B cell (primary cell): ENCODE data around the gene SLC16A7. TPM values are rescaled to one million over a fixed set of nuclear protein-coding genes. Genes with fewer than 3 reads are reported as not detected.

Experiments used
- ATAC-seq: fragments of 200-7000 bp; cut with Tn5 transposase; one replicate; pipeline ENCODE4 v1.10.0; 2021; ENCODE audit warnings: low read depth, mild to moderate bottlenecking, moderate number of reproducible peaks, moderate library complexity
- CTCF ChIA-PET: fragments of 350-600 bp; sonication (Branson Sonifier 250); formaldehyde crosslinking; loops from one replicate; lab custom pipeline; 2021; ENCODE audit warnings: antibody characterized with exemption, inconsistent platforms; lab: Charles Lee
- POLR2A ChIA-PET: fragments of 350-600 bp; sonication (Branson Sonifier 250); formaldehyde crosslinking; loops from one replicate; lab custom pipeline; 2021; ENCODE audit warnings: antibody characterized with exemption; lab: Charles Lee
- DNase-seq: peaks from one replicate; pipeline ENCODE4 v3.0.0; 2013
- H2AFZ ChIP-seq: 2 replicates; pipeline ENCODE4 v1.6.1; 2012; ENCODE audit warnings: mild to moderate bottlenecking, low read depth, low read length; ENCODE audit not compliant: insufficient read depth, poor library complexity, severe bottlenecking
- H3K27ac ChIP-seq, 2 donors: 1 replicate in 1 of 2; 2 replicates in 1 of 2; pipeline ENCODE4 v1.5.1; 2012 to 2013; ENCODE audit warnings: low read length in 2 of 2, mild to moderate bottlenecking in 2 of 2, moderate library complexity in 1 of 2
- H3K27me3 ChIP-seq, 4 experiments: fragments of 200-600 bp in 1 of 4; sonication (generic) in 1 of 4; replicated peaks in 1 of 4; 1 replicate in 2 of 4; 2 replicates in 2 of 4; pipeline versions ENCODE4 v1.6.1 to v1.7.0; 2013 to 2016; ENCODE audit warnings: low read length in 3 of 4, mild to moderate bottlenecking in 2 of 4, mixed read lengths in 1 of 4, moderate library complexity in 1 of 4; ENCODE audit not compliant: insufficient read depth in 4 of 4, control insufficient read depth in 3 of 4; ENCODE audit errors: control extremely low read depth in 1 of 4
- H3K36me3 ChIP-seq, 2 experiments: replicated peaks in 1 of 2; 1 replicate in 1 of 2; 2 replicates in 1 of 2; pipeline versions ENCODE4 v1.6.1 to v1.7.1; 2013; ENCODE audit warnings: low read length in 1 of 2; ENCODE audit not compliant: insufficient read depth in 2 of 2, control insufficient read depth in 1 of 2; ENCODE audit errors: control extremely low read depth in 1 of 2, extremely low read depth in 1 of 2
- H3K4me1 ChIP-seq, 2 donors: fragments of 200-600 bp in 1 of 2; sonication (generic) in 1 of 2; 1 replicate in 1 of 2; 2 replicates in 1 of 2; pipeline versions ENCODE4 v1.5.1 to v1.6.1; 2013 to 2017; ENCODE audit warnings: low read length in 2 of 2; ENCODE audit not compliant: control insufficient read depth in 2 of 2, insufficient read depth in 2 of 2
- H3K4me2 ChIP-seq: replicated peaks from 2 replicates; pipeline ENCODE3; 2012; ENCODE audit warnings: mild to moderate bottlenecking, low read depth, low read length; ENCODE audit not compliant: poor library complexity, severe bottlenecking
- H3K4me3 ChIP-seq, 5 experiments: fragments of 200-600 bp in 1 of 5; sonication (generic) in 1 of 5; 1 replicate in 3 of 5; 2 replicates in 2 of 5; pipeline versions ENCODE4 v1.5.1 to v1.7.0; 2011 to 2016; ENCODE audit warnings: low read length in 4 of 5, mild to moderate bottlenecking in 4 of 5, low read depth in 2 of 5, control low read depth in 1 of 5, moderate library complexity in 1 of 5; ENCODE audit not compliant: insufficient read depth in 1 of 5; ENCODE audit errors: control extremely low read depth in 1 of 5, extremely low read depth in 1 of 5
- H3K79me2 ChIP-seq: fragments of 200-600 bp; sonication (generic); one replicate; pipeline ENCODE4 v1.6.0; 2016; ENCODE audit warnings: low read length; ENCODE audit not compliant: control insufficient read depth, insufficient read depth
- H3K9ac ChIP-seq: fragments of 200-600 bp; sonication (generic); 2 replicates; pipeline ENCODE4 v1.6.1; 2017; ENCODE audit warnings: mild to moderate bottlenecking, low read length, moderate library complexity
- H3K9me3 ChIP-seq, 3 donors: one replicate each; pipeline versions ENCODE4 v1.6.1 to v1.7.1; 2013; ENCODE audit warnings: low read length in 2 of 3; ENCODE audit not compliant: control insufficient read depth in 2 of 3, insufficient read depth in 1 of 3; ENCODE audit errors: control extremely low read depth in 1 of 3
- H4K20me1 ChIP-seq: 2 replicates; pipeline ENCODE4 v1.6.0; 2012; ENCODE audit warnings: mild to moderate bottlenecking, low read length; ENCODE audit not compliant: insufficient read depth, control insufficient read depth, poor library complexity, severe bottlenecking
- H3K27ac Mint-ChIP-seq: one replicate; pipeline ENCODE4 v1.8.0; 2021; ENCODE audit warnings: mixed read lengths
- H3K27me3 Mint-ChIP-seq: one replicate; pipeline ENCODE4 v1.8.0; 2021; ENCODE audit warnings: mixed read lengths
- H3K4me1 Mint-ChIP-seq: one replicate; pipeline ENCODE4 v1.8.0; 2021; ENCODE audit warnings: mixed read lengths
- H3K4me3 Mint-ChIP-seq: one replicate; pipeline ENCODE4 v1.8.0; 2021; ENCODE audit warnings: mixed read lengths
- H3K9me3 Mint-ChIP-seq: one replicate; pipeline ENCODE4 v1.8.0; 2022; ENCODE audit warnings: mixed read lengths; ENCODE audit not compliant: insufficient read depth
- EZH2 ChIP-seq: IDR thresholded peaks from 2 replicates; pipeline ENCODE4 v1.6.1; 2012; ENCODE audit warnings: borderline replicate concordance, low read depth, mild to moderate bottlenecking, moderate library complexity, low read length; ENCODE audit not compliant: insufficient read depth, poor library complexity, severe bottlenecking
- WGBS: methylation state at CpG from one replicate; pipeline ENCODE4 v1.1.5; 2013; ENCODE audit warnings: missing lambda C conversion rate; ENCODE audit not compliant: insufficient coverage; 5-methylcytosine and 5-hydroxymethylcytosine counted together
- intact Hi-C: fragments of 100-400 bp; cut with micrococcal nuclease; formaldehyde crosslinking; loops from one replicate; pipeline ENCODE4 v1.10.0; 2022
- polyA plus RNA-seq: library from polyadenylated mRNA; depleted of rRNA; stranded (reverse); fragments of >200 nt; gene quantifications from 2 replicates; pipeline ENCODE4 v1.2.3, GENCODE V29; 2012
- total RNA-seq, 2 donors: library from RNA; stranded (reverse); fragments of 120-200 nt in 1 of 2; gene quantifications; 1 replicate in 1 of 2; 2 replicates in 1 of 2; pipeline versions ENCODE4 v1.2.3 to v1.2.4, GENCODE V29; 2013 to 2022
- TF ChIP-seq, protein P1 (sequence below): fragments of 200-600 bp; IDR thresholded peaks from one replicate; pipeline ENCODE4 v1.8.0; 2022; ENCODE audit warnings: antibody characterized with exemption, mild to moderate bottlenecking

SLC16A7 gene
- total and polyA plus RNA-seq, 2 donors (not counting 1 experiment from before 2014, with no cell fraction given), result 11.6 to 32.7 TPM

DNA sequence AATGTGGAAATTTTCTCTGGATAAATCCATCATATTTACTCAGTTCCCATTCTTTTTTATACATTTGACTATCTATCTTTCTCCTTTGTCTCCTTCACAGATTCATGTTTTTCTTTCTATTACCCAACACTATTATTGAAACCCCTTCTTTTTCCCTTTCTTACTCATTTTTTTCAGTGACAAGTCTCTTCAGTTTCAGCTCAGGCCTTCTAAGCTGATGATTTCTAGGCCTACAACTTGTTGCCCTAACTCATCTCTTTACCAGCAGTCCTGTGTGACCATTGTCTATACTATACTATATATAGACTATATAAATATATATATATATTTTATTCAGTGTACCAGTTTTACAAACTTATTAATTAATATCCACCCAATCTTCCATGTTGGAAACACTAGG lies 31.8 kb downstream of the SLC16A7 start:
- no peak overlapping the region for H3K27ac Mint-ChIP-seq
- no peak for TF ChIP-seq EZH2
- TF ChIP-seq, protein P1, sequence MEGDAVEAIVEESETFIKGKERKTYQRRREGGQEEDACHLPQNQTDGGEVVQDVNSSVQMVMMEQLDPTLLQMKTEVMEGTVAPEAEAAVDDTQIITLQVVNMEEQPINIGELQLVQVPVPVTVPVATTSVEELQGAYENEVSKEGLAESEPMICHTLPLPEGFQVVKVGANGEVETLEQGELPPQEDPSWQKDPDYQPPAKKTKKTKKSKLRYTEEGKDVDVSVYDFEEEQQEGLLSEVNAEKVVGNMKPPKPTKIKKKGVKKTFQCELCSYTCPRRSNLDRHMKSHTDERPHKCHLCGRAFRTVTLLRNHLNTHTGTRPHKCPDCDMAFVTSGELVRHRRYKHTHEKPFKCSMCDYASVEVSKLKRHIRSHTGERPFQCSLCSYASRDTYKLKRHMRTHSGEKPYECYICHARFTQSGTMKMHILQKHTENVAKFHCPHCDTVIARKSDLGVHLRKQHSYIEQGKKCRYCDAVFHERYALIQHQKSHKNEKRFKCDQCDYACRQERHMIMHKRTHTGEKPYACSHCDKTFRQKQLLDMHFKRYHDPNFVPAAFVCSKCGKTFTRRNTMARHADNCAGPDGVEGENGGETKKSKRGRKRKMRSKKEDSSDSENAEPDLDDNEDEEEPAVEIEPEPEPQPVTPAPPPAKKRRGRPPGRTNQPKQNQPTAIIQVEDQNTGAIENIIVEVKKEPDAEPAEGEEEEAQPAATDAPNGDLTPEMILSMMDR, result no peak
- H3K4me3 ChIP-seq, result no peak overlapping the region
- CTCF ChIA-PET, result no interaction called here
- H3K9me3 ChIP-seq, result no peaks in the 10 kb centered on the region
- no peaks in the 10 kb centered on the region for H3K36me3 ChIP-seq
- peaks cover 15% of the 10 kb centered on the region for H3K4me1 Mint-ChIP-seq
- peaks cover 25% of the 10 kb centered on the region for H4K20me1 ChIP-seq
- no peaks in the 10 kb centered on the region for H3K27me3 ChIP-seq
- intact Hi-C loops, result no loop called here
- peaks cover 89% of the 10 kb centered on the region for H3K79me2 ChIP-seq
- H3K9me3 Mint-ChIP-seq, result no peaks in the 10 kb centered on the region
- no peak overlapping the region for H3K4me2 ChIP-seq
- H3K4me3 Mint-ChIP-seq, result no peak overlapping the region
- H2AFZ ChIP-seq, result no peak overlapping the region
- no peaks in the 10 kb centered on the region for H3K27me3 Mint-ChIP-seq
- DNase-seq (no peak), ATAC-seq (no peak)
- no peak overlapping the region for H3K27ac ChIP-seq
- POLR2A ChIA-PET, result no interaction called here
- H3K4me1 ChIP-seq, result no peaks in the 10 kb centered on the region
- H3K9ac ChIP-seq, result no peak overlapping the region

DNA sequence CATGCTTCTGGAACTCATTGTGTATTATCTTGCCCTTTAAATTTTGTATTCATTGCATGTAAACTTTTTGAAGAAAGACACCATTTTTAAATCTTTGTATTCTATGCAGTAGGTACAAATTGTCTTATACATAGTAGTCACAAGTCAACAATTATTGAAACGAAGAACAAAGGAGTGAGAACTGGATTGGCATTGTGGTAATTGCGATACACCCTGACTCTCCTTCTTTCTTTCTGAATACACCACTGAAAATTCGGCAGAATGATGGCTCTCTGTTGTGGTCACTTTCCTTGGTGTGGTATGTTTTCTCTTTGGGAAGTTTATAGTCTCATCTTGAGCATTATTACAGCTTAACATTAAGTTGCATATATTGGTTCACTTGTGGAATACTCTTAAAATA lies 34.1 kb downstream of the SLC16A7 start:
- no peaks in the 10 kb centered on the region for H3K36me3 ChIP-seq
- H3K4me3 Mint-ChIP-seq, result no peak overlapping the region
- ChIA-PET POLR2A (no interaction called here), CTCF (no interaction called here)
- H3K4me3 ChIP-seq, result no peak overlapping the region
- TF ChIP-seq, protein P1, result no peak
- no peak for TF ChIP-seq EZH2
- ATAC-seq (no peak), DNase-seq (no peak)
- H3K4me2 ChIP-seq, result no peak overlapping the region
- H3K27me3 ChIP-seq, result no peaks in the 10 kb centered on the region
- H3K27me3 Mint-ChIP-seq, result no peaks in the 10 kb centered on the region
- no peak overlapping the region for H3K9ac ChIP-seq
- H3K4me1 ChIP-seq, result peaks cover 0 to 5% of the 10 kb centered on the region in 2 donors
- peaks cover 76% of the 10 kb centered on the region for H3K79me2 ChIP-seq
- H3K9me3 Mint-ChIP-seq, result no peaks in the 10 kb centered on the region
- no CpG with 5 or more reads among the region's 3 CpGs for WGBS
- H2AFZ ChIP-seq, result no peak overlapping the region
- H3K27ac ChIP-seq, result no peak overlapping the region
- H3K4me1 Mint-ChIP-seq, result peaks cover 20% of the 10 kb centered on the region
- H3K27ac Mint-ChIP-seq, result no peak overlapping the region
- intact Hi-C loops, result no loop called here
- no peaks in the 10 kb centered on the region for H3K9me3 ChIP-seq
- H4K20me1 ChIP-seq, result peaks cover 35% of the 10 kb centered on the region
